Caki2 (cell line): Measurements from ENCODE around the gene NOL4L. TPM values are rescaled to one million over a fixed set of nuclear protein-coding genes. Genes with fewer than 3 reads are reported as not detected.
"Not testable (repeated sequence)": the region's sequence is repeated elsewhere in the genome, so short reads cannot be mapped to it uniquely, and the experiment has no call there.

Experiments
- DNase-seq: peaks from one replicate; pipeline ENCODE4 v3.0.0-alpha.2; 2015; ENCODE audit warnings: low read depth
- in situ Hi-C: cut with HindIII; loops from 2 replicates; pipeline ENCODE4 v1.10.0; 2016; ENCODE audit warnings: low sequenced_read_pairs, low pct_unique_long_range_greater_than_20kb, mixed read lengths
- total RNA-seq: library from RNA; depleted of rRNA; stranded (reverse); fragments of >200 nt; shearing (Covaris generic); gene quantifications from 2 replicates; pipeline ENCODE4 v1.2.3, GENCODE V29; 2014; ENCODE audit warnings: low replicate concordance

The NOL4L gene
- total RNA-seq, 1 experiment from 2014 or later = 11.6 TPM

- in situ Hi-C loops = no loop called here
- no peak for DNase-seq
These were observed 3.1 kb downstream of the NOL4L start for GRCh38 chr20:32581839-32582658.

- in situ Hi-C loops = no loop called here
These were observed 3.9 kb downstream of the NOL4L start for GRCh38 chr20:32580970-32581838.

GRCh38 chr20:32580219-32580969, 4.7 kb downstream of the NOL4L start:
- DNase-seq = no peak
- in situ Hi-C loops = no loop called here

More at GRCh38 chr20:32580970-32581838, 3.9 kb downstream of the NOL4L start:
- no peak for DNase-seq

GRCh38 chr20:32578840-32579390, 6.2 kb downstream of the NOL4L start:
- in situ Hi-C loops = no loop called here
- no peak for DNase-seq

- in situ Hi-C loops = not testable (repeated sequence)
These were observed 7.1 kb downstream of the NOL4L start for GRCh38 chr20:32578062-32578461.

GRCh38 chr20:32577657-32578056, 7.5 kb downstream of the NOL4L start:
- in situ Hi-C loops = no loop called here

More at GRCh38 chr20:32578062-32578461, 7.1 kb downstream of the NOL4L start:
- not testable (repeated sequence) for DNase-seq

GRCh38 chr20:32577023-32577422, 8.1 kb downstream of the NOL4L start:
- in situ Hi-C loops = no loop called here
- DNase-seq = no peak

More at GRCh38 chr20:32577657-32578056, 7.5 kb downstream of the NOL4L start:
- no peak for DNase-seq

- in situ Hi-C loops = no loop called here
- DNase-seq = no peak
These were observed 8.6 kb downstream of the NOL4L start for GRCh38 chr20:32576560-32576959.

- in situ Hi-C loops = no loop called here
These were observed 9.3 kb downstream of the NOL4L start for GRCh38 chr20:32575805-32576204.

GRCh38 chr20:32575227-32575581, 9.9 kb downstream of the NOL4L start:
- DNase-seq = no peak
- in situ Hi-C loops = no loop called here

More at GRCh38 chr20:32575805-32576204, 9.3 kb downstream of the NOL4L start:
- no peak for DNase-seq

- DNase-seq = peak; percentile 59
- in situ Hi-C loops = no loop called here
These were observed 10.6 kb downstream of the NOL4L start for GRCh38 chr20:32574296-32575226.

- no peak for DNase-seq
- in situ Hi-C loops = no loop called here
These were observed 11.8 kb downstream of the NOL4L start for GRCh38 chr20:32573167-32573851.

- no peak for DNase-seq
- in situ Hi-C loops = no loop called here
These were observed 12.7 kb downstream of the NOL4L start for GRCh38 chr20:32572271-32572968.

GRCh38 chr20:32571566-32571965, 13.6 kb downstream of the NOL4L start:
- in situ Hi-C loops = no loop called here
- no peak for DNase-seq

GRCh38 chr20:32570401-32571190, 14.5 kb downstream of the NOL4L start:
- DNase-seq = no peak
- in situ Hi-C loops = no loop called here
